ENCODE measurements around the gene RNF214.
"Not testable (repeated sequence)": the region's sequence is repeated elsewhere in the genome, so short reads cannot be mapped to it uniquely, and the experiment has no call there.

RNF214 gene

GRCh38 chr11:117203069-117203407, 29.4 kb upstream of the RNF214 start:
- no peaks in the 10 kb centered on the region for H3K27me3 Mint-ChIP-seq (ENCODE audit: low read depth)
- peaks cover 16% of the 10 kb centered on the region for H3K36me3 Mint-ChIP-seq (ENCODE audit: low read depth)
- no peaks in the 10 kb centered on the region for H3K9me3 Mint-ChIP-seq
- H3K4me1 Mint-ChIP-seq (ENCODE audit: low read depth) = no peaks in the 10 kb centered on the region
- no peak overlapping the region for H3K27ac Mint-ChIP-seq
- H3K4me3 Mint-ChIP-seq = no peak overlapping the region

DNA sequence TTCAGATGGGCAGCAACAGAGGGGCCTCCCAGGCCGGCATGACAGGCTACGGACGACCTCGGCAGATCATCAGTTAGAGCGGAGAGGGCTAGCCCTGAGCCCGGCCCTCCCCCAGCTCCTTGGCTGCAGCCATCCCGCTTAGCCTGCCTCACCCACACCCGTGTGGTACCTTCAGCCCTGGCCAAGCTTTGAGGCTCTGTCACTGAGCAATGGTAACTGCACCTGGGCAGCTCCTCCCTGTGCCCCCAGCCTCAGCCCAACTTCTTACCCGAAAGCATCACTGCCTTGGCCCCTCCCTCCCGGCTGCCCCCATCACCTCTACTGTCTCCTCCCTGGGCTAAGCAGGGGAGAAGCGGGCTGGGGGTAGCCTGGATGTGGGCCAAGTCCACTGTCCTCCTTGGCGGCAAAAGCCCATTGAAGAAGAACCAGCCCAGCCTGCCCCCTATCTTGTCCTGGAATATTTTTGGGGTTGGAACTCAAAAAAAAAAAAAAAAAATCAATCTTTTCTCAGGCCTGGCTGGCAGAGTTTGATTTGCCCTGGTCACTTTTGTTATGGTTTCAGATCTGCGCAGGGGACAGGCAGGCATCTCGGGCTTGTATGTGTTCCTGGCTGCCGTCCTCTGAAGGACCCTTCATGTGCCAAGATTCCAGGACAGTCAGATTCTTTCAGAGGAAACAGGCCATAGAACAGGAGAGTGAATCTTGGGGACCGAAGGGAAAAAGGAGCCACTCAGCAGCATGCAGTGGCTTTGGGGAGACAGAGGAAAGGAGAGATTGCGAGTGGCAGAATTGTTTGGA, 28.0 kb upstream of the RNF214 start:
- H3K9me3 Mint-ChIP-seq = no peaks in the 10 kb centered on the region
- H3K27me3 Mint-ChIP-seq (ENCODE audit: low read depth) = no peaks in the 10 kb centered on the region
- H3K36me3 Mint-ChIP-seq (ENCODE audit: low read depth) = peaks cover 17% of the 10 kb centered on the region
- no peak overlapping the region for H3K4me3 Mint-ChIP-seq
- no peak overlapping the region for H3K27ac Mint-ChIP-seq
- no peaks in the 10 kb centered on the region for H3K4me1 Mint-ChIP-seq (ENCODE audit: low read depth)

DNA sequence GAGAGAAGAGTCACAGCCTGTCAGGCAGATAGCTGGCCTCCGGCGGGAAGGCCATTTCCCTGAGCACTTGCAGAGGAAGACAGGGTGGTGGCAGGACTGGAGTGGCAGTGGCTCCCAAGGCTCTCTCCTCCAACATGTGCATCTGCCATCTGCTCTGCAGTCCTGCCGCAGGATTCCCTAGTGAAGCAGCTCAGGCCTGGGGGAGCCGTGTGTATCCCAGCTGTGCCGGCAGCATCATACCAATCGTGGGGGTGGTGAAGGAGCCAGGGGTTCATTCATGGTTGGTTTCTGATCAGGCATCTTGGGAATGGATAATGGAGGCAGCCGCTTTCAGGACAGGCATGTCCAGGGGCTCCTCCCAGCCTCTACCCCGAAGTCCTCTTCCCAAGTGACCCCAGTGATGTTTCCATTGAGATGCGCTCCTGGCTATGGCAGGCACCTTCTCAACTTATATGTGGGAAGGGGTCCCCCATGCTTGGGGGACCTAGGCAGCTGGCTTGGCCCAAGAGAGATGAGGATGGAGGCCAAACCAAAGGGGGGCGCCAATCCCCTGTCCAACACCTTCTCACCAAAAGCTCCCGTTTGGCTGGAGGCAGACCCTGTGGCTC, 27.2 kb upstream of the RNF214 start:
- no peak overlapping the region for H3K27ac Mint-ChIP-seq
- H3K4me3 Mint-ChIP-seq = no peak overlapping the region
- H3K27me3 Mint-ChIP-seq (ENCODE audit: low read depth) = no peaks in the 10 kb centered on the region
- H3K36me3 Mint-ChIP-seq (ENCODE audit: low read depth) = peaks cover 20% of the 10 kb centered on the region
- no peaks in the 10 kb centered on the region for H3K9me3 Mint-ChIP-seq
- no peaks in the 10 kb centered on the region for H3K4me1 Mint-ChIP-seq (ENCODE audit: low read depth)

DNA sequence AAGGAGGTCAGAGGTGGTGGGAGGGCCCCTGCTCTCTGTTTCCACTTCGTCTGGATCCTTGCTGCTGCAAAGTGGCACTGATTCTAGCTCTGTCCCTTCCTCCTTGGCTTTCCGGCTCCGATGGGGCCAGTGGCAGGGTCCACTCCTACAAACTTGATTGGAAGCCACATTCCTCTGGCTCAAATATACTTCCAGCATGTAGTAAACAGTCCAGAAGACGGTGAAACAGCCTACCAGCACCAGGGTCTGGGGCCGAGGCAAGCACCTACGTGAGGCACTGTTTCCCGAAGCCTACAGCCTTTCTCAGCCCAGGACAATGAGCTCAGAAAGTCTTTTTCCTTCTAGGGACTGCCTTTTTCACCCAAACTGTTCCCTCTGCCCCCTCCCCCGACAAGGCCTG, 26.4 kb upstream of the RNF214 start:
- H3K4me1 Mint-ChIP-seq (ENCODE audit: low read depth); H3K4me3 Mint-ChIP-seq; H3K27me3 Mint-ChIP-seq (ENCODE audit: low read depth); H3K9me3 Mint-ChIP-seq; H3K27ac Mint-ChIP-seq: not testable (repeated sequence)
- H3K36me3 Mint-ChIP-seq (ENCODE audit: low read depth) = peaks cover 20% of the 10 kb centered on the region

GRCh38 chr11:117206859-117207258, 25.6 kb upstream of the RNF214 start:
- not testable (repeated sequence) for H3K27me3 Mint-ChIP-seq (ENCODE audit: low read depth); H3K4me1 Mint-ChIP-seq (ENCODE audit: low read depth); H3K9me3 Mint-ChIP-seq; H3K4me3 Mint-ChIP-seq; H3K27ac Mint-ChIP-seq
- peaks cover 25% of the 10 kb centered on the region for H3K36me3 Mint-ChIP-seq (ENCODE audit: low read depth)

DNA sequence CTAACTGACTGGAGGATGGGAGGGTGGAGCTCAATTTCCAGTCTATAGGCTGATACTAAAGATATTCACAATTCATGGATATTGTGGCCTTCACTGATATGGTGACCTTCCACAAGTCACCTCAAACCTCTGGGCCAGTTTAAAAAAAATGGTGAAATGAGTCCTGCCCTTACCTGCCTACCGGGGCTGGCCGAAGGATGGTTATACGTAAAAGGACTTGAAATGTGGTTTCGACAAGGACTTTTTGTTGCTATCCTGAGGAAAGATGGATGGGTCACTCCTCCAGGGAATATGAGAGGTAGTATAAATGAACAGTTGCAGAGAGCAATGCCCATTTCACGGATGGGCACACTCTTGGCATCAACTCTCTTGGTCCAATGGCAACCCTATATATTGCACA, 25.0 kb upstream of the RNF214 start:
- H3K4me1 Mint-ChIP-seq (ENCODE audit: low read depth); H3K9me3 Mint-ChIP-seq; H3K27ac Mint-ChIP-seq; H3K4me3 Mint-ChIP-seq; H3K27me3 Mint-ChIP-seq (ENCODE audit: low read depth): not testable (repeated sequence)
- peaks cover 25% of the 10 kb centered on the region for H3K36me3 Mint-ChIP-seq (ENCODE audit: low read depth)

DNA sequence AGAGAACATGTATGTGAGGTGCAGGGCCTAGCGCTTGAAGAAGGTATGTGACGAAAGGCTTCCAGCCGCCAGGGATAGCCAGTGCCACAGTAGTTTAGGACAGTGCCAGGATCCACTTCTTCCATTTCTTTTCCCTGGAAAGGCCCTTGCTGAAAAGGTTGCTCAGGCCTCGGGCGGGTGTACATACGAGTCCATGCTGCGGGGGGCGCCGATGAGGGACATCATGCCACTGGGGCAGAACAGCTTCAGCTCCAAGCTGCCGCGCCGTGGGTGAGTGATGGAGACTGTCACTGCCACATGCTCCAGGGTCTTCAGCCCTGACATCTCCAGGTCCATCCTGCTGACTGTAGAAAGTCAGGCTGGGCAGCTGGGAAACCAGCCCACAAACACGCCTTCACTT, 23.8 kb upstream of the RNF214 start:
- not testable (repeated sequence) for H3K27me3 Mint-ChIP-seq (ENCODE audit: low read depth); H3K4me1 Mint-ChIP-seq (ENCODE audit: low read depth); H3K4me3 Mint-ChIP-seq; H3K27ac Mint-ChIP-seq; H3K9me3 Mint-ChIP-seq
- peaks cover 32% of the 10 kb centered on the region for H3K36me3 Mint-ChIP-seq (ENCODE audit: low read depth)

DNA sequence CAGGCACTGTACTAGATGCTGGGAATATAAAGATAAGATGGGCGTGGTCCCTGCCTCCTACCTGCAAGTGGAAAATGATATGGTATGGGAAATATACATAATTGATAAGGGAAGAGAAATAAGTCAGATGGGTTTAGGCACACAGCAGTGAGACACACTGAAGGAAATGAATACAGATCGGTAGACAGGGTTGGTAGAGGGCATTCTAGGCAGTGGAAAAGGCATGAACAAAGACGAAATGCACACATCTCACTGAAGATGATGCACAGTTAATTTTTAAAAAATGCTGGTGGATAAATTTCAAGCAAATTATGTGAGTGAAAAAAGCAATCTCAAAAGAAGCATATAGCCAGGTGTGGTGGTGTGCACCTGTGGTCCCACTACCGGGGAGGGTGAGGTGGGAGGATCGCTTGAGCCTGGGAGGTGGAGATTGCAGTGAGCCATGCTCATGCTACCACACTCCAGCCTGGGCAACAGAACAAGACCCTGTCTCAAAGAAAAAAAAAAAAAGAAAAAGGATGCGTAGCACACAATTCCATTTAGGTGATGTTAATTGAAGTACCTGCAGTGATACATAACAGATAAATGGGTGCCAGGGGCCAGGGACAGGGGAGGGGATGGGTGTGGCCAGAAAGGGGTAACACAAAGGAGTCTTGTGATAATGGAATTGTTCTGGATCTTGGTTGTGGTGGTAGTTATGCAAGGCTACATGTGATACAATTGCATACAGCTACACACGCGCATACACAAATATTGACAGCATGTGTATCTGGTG, 22.9 kb upstream of the RNF214 start:
- H3K4me3 Mint-ChIP-seq; H3K27me3 Mint-ChIP-seq (ENCODE audit: low read depth); H3K9me3 Mint-ChIP-seq; H3K4me1 Mint-ChIP-seq (ENCODE audit: low read depth); H3K27ac Mint-ChIP-seq: not testable (repeated sequence)
- H3K36me3 Mint-ChIP-seq (ENCODE audit: low read depth) = peaks cover 33% of the 10 kb centered on the region

DNA sequence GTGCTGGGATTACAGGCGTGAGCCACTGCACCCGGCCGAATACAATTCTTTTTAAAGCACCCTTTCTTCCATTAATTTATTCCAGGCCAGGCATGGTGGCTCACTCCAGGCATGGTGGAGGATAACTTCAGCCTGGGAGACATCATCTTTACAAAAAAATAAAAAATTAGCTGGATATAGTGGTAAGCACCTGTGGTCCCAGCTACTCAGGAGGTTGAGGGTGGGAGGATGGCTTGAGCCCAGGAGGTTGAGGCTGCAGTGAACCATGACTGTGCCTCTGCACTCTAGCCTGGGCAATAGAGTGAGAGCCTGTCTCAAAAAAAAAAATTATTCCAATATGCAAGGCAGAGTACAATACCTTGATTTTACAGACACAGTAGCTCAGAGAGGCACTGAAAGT, 21.9 kb upstream of the RNF214 start:
- H3K4me3 Mint-ChIP-seq = no peak overlapping the region
- H3K36me3 Mint-ChIP-seq (ENCODE audit: low read depth) = peaks cover 26% of the 10 kb centered on the region
- no peak overlapping the region for H3K27ac Mint-ChIP-seq
- no peaks in the 10 kb centered on the region for H3K9me3 Mint-ChIP-seq
- H3K27me3 Mint-ChIP-seq (ENCODE audit: low read depth) = no peaks in the 10 kb centered on the region
- H3K4me1 Mint-ChIP-seq (ENCODE audit: low read depth) = peaks cover 4% of the 10 kb centered on the region

GRCh38 chr11:117212697-117213355, 19.6 kb upstream of the RNF214 start:
- Mint-ChIP-seq H3K27ac (no peak overlapping the region), H3K4me3 (no peak overlapping the region), H3K36me3 (ENCODE audit: low read depth) (peaks cover 37% of the 10 kb centered on the region), H3K27me3 (ENCODE audit: low read depth) (no peaks in the 10 kb centered on the region), H3K9me3 (no peaks in the 10 kb centered on the region), H3K4me1 (ENCODE audit: low read depth) (peaks cover 14% of the 10 kb centered on the region)

DNA sequence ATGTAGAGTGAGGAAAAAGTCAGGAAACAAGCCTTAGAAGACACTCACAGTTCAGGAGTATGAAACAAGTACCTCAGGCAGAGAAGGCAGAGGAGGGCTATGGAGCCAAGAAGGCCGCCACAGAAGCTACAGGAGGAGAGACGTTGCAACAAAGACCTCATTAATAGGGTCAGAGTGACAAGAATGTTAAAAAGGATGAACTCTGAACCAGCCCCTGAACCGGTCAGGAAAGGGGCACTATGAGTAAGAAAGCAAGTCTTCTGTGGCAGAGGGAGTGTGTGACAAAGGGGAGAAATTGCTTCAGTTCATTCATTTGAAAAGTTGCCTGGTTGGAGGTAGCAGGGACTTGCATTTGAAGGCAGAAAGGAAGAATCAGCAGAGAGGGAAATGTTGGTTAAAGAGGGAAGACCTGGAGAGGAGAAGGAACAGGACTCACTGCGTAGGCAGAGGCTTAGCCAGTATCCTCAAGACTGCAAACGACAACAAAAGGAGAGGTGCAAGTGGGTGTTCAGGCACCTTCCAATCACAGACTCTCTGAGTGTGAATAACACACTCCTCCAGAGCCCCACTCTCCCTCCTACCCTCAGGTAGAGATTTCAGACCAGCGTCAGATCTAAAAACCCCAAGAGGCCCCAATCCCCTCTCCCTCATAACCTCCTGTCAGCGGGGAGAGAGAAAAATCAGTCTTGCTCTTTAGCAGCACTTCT, 17.9 kb upstream of the RNF214 start:
- H3K9me3 Mint-ChIP-seq = no peaks in the 10 kb centered on the region
- H3K36me3 Mint-ChIP-seq (ENCODE audit: low read depth) = peaks cover 53% of the 10 kb centered on the region
- no peak overlapping the region for H3K27ac Mint-ChIP-seq
- H3K4me3 Mint-ChIP-seq = no peak overlapping the region
- peaks cover 19% of the 10 kb centered on the region for H3K4me1 Mint-ChIP-seq (ENCODE audit: low read depth)
- H3K27me3 Mint-ChIP-seq (ENCODE audit: low read depth) = no peaks in the 10 kb centered on the region

DNA sequence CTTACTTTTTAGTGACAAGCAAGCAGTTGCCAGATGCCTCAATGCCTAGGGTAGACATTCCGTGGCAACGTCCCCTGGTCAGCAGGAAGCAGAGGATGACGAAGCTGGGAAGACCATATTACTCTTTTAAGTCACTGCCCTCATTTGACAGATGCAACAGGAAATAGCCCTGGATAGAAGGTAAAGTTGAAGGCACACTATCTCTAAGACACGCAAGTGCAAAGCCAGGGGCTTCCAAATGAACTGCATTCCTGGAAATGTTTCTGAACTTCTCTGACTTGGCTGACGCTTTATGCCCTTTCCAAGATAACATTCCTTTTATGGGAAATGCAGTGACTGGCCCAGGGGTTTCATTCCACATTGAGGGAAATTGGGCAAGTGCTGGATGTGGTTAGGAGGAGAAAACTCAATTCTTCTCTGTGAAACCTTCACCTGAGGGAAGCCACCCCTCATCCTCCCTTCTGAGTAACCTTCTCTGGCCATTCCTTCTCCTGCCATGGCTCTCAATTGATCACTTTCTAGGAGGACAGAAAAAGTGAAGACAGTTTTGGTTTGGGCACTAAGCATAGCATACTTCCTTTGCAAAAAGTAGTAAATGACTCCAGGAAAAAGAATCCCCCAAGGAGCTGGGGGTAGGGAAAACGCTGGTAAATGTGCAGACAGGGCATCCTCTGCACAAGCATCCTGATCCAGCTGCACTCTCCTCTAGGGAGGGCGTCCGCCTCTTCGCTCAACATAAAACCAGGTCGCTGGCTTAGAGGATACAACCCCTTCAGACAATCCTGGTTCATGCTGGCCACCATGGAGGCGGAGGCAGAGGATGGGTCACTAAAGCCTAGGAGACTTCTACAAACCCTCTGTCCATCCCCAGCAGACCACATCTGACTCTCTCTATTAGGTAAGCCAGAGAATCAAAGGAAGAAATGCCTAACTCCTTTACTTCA, 15.1 kb upstream of the RNF214 start:
- H3K36me3 Mint-ChIP-seq (ENCODE audit: low read depth) = peaks cover 57% of the 10 kb centered on the region
- no peaks in the 10 kb centered on the region for H3K9me3 Mint-ChIP-seq
- no peaks in the 10 kb centered on the region for H3K27me3 Mint-ChIP-seq (ENCODE audit: low read depth)
- peaks cover 20% of the 10 kb centered on the region for H3K4me1 Mint-ChIP-seq (ENCODE audit: low read depth)
- H3K4me3 Mint-ChIP-seq = no peak overlapping the region
- peak overlapping the region; percentile 78 for H3K27ac Mint-ChIP-seq

DNA sequence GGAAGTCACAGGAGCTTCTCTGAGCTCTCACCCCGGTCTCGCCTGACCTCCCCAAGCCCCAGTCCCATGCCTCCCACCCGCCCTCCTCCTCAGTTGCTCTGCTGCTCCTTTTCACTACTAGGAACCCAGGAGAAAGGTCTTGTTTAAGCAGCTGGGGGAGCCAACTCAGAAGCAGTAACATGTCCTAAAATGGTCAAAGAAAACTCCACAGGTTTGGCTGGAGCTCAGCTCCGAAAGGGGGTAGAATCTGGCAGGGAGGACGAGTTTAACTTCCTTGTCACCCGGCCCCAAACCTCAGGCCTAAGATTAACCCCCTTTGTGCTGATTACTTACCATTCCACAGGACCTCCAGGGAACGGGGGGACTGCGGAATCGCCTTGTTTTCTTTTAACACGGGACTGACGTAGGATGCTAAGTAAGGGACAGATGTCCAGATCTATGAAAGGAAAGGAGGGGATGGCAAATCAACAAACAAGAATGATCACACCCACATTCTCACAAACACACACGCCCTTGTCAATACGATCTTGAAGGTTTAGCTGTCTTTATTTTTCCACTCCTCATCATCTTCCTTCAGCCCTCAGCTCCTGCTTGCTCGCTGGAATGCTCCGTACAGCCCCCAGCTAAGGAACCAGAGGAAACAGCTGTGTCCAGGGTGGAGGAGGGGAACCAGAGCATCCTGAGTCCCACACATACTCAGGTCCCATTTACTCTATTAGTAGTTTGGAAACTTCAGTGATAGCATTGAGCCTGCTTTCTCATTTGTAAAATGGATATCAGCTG, 14.1 kb upstream of the RNF214 start:
- Mint-ChIP-seq H3K4me1 (ENCODE audit: low read depth) (peaks cover 20% of the 10 kb centered on the region), H3K4me3 (no peak overlapping the region), H3K27ac (peak overlapping the region; percentile 41), H3K9me3 (no peaks in the 10 kb centered on the region), H3K36me3 (ENCODE audit: low read depth) (peaks cover 55% of the 10 kb centered on the region), H3K27me3 (ENCODE audit: low read depth) (no peaks in the 10 kb centered on the region)

All from T-helper 1 cell treated with Interleukin-12 subunit alpha and Interleukin-12 subunit beta and Interleukin-4 antibody, amounts not matched to agents 30 μg/mL and 1 μg/mL, for 36 hours (primary cell).